SK-N-SH treated with all-trans-retinoic acid at 6 μM for 48 hours (cell line): ENCODE results near the gene PPFIA4.

ENCODE experiments used
- ESRRG ChIP-seq: fragments of 250-450 bp; sonication (Bioruptor Pico); IDR thresholded peaks from 2 replicates; pipeline ENCODE4 v1.6.1; 2021; ENCODE audit warnings: mild to moderate bottlenecking
- ZC3H10 ChIP-seq: fragments of 250-450 bp; sonication (Bioruptor Pico); IDR thresholded peaks from 2 replicates; pipeline ENCODE4 v1.5.1; 2021; ENCODE audit warnings: mild to moderate bottlenecking, moderate library complexity
- ZFP3 ChIP-seq: fragments of 250-450 bp; sonication (Bioruptor Pico); IDR thresholded peaks from 2 replicates; pipeline ENCODE4 v1.5.0; 2020; ENCODE audit warnings: mild to moderate bottlenecking, moderate library complexity
- ZFP30 ChIP-seq: fragments of 450-650 bp; formaldehyde crosslinking; IDR thresholded peaks from 2 replicates; pipeline ENCODE4 v1.5.0; 2022; ENCODE audit warnings: mild to moderate bottlenecking, moderate library complexity
- ZNF70 ChIP-seq: fragments of 450-650 bp; formaldehyde crosslinking; IDR thresholded peaks from 2 replicates; pipeline ENCODE4 v1.5.0; 2020; ENCODE audit warnings: mild to moderate bottlenecking, moderate library complexity
- TF ChIP-seq, protein P1 (sequence below): fragments of 250-450 bp; sonication (Bioruptor Pico); IDR thresholded peaks from 2 replicates; pipeline ENCODE4 v1.8.0; 2021; ENCODE audit warnings: low read depth, mild to moderate bottlenecking, moderate library complexity, borderline replicate concordance
- TF ChIP-seq, protein P2 (sequence below): fragments of 250-450 bp; sonication (Bioruptor Pico); IDR thresholded peaks from 2 replicates; pipeline ENCODE4 v1.5.0; 2020; ENCODE audit warnings: mild to moderate bottlenecking, moderate library complexity

DNA sequence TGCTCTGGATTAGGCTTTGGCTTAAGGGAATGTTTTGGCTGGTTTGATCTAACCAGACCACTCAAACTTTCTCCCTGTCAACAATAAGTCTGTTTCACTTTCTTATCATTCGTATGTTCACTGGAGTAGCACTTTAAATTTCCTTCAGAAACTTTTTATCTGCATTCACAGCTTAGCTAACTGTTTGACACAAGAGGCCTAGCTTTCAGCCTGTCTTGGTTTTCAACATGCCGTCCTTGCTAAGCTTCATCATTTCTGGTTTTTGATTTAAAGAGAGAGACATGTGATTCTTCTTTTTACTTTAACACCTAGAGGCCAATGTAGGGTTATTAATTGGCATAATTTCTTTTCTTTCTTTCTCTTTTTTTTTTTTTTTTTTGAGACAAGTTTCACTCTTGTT is 44.4 kb upstream of the PPFIA4 start:
- TF ChIP-seq, protein P1, sequence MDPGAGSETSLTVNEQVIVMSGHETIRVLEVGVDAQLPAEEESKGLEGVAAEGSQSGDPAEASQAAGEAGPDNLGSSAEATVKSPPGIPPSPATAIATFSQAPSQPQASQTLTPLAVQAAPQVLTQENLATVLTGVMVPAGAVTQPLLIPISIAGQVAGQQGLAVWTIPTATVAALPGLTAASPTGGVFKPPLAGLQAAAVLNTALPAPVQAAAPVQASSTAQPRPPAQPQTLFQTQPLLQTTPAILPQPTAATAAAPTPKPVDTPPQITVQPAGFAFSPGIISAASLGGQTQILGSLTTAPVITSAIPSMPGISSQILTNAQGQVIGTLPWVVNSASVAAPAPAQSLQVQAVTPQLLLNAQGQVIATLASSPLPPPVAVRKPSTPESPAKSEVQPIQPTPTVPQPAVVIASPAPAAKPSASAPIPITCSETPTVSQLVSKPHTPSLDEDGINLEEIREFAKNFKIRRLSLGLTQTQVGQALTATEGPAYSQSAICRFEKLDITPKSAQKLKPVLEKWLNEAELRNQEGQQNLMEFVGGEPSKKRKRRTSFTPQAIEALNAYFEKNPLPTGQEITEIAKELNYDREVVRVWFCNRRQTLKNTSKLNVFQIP (CRISPR knock-in tag) = no peak
- TF ChIP-seq ZFP3 (CRISPR knock-in tag) (no peak), ESRRG (CRISPR knock-in tag) (no peak), ZC3H10 (no peak), ZFP30 (CRISPR knock-in tag) (no peak), ZNF70 (CRISPR knock-in tag) (no peak)
- TF ChIP-seq, protein P2, sequence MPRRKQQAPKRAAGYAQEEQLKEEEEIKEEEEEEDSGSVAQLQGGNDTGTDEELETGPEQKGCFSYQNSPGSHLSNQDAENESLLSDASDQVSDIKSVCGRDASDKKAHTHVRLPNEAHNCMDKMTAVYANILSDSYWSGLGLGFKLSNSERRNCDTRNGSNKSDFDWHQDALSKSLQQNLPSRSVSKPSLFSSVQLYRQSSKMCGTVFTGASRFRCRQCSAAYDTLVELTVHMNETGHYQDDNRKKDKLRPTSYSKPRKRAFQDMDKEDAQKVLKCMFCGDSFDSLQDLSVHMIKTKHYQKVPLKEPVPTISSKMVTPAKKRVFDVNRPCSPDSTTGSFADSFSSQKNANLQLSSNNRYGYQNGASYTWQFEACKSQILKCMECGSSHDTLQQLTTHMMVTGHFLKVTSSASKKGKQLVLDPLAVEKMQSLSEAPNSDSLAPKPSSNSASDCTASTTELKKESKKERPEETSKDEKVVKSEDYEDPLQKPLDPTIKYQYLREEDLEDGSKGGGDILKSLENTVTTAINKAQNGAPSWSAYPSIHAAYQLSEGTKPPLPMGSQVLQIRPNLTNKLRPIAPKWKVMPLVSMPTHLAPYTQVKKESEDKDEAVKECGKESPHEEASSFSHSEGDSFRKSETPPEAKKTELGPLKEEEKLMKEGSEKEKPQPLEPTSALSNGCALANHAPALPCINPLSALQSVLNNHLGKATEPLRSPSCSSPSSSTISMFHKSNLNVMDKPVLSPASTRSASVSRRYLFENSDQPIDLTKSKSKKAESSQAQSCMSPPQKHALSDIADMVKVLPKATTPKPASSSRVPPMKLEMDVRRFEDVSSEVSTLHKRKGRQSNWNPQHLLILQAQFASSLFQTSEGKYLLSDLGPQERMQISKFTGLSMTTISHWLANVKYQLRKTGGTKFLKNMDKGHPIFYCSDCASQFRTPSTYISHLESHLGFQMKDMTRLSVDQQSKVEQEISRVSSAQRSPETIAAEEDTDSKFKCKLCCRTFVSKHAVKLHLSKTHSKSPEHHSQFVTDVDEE (CRISPR knock-in tag) = no peak
